GM21528 (cell line): ENCODE results near the gene BCAS4.

Source experiments
- ATAC-seq: cut with Tn5 transposase; IDR thresholded peaks from one replicate; pipeline ENCODE4 v1.9.1; 2021; ENCODE audit warnings: mild to moderate bottlenecking, moderate library complexity; ENCODE audit not compliant: unreplicated experiment, low FRiP score

The BCAS4 gene

DNA sequence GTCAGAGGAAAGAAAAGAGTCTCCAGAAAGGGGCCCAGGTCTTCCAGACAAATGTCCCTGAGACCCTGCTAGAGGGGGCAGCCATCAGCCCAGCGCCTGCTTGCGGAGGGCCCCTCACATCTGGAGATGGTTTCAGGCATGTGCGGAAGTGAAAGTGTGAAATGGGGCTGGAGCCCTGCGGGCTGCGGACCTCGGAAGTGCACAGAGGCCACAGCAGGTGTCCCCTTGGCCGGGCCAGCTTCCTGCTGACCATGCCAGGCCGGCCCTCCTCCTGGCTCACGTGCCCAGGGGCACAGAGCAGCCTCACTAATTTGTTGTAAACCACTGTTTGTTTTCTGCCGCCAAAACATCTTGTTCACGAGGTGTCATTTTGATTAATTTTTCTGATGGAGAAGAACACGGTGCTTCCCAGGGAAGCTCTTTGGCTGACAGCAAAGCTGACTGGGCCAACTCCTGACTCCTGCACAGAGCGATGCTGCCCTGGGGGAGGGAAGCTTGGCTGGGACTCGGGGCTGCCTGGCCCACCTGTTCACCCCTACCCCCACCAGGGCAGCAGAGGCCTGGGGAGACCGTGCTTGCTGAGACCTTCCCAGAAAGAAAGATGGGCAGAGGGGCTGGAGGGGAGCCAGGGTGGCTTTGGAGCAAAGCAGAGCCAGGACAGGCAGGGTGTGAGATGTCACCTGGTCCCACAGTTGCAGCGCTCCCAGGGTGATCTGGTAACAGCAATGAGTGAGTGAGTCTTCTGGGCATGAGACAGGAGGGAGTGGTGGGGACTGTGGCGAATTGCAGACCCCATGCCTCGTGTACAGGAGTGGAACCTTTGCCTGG is 54.2 kb downstream of the BCAS4 start:
- ATAC-seq = no peak

DNA sequence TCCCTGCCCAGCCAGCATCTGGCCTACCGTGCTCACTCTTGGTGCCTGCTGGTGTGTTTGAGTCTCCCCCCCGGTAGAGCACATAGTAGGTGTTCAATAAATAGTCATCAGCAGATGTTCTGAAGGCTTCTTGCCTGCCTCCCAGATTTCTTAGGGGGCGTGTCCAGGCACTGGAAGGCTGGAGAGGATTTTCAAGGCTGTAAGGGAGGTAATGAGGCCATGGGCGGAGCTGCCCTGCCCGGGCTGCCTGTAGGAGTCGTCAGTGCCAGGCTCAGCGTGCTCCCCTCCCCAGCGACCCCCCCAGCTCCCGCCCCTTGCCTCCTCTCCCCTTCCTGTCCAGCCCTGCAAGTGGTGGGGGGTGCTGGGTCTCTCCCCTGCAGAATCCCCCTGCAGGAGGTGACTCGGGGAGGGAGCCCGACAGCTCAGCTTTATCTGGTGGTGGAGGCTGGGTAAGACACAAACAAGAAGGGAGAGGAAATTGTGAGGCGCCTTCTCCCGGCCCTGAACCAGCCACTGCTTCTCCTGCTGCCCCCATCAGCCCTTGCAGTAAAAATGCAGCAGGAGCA is 55.9 kb downstream of the BCAS4 start:
- no peak for ATAC-seq

DNA sequence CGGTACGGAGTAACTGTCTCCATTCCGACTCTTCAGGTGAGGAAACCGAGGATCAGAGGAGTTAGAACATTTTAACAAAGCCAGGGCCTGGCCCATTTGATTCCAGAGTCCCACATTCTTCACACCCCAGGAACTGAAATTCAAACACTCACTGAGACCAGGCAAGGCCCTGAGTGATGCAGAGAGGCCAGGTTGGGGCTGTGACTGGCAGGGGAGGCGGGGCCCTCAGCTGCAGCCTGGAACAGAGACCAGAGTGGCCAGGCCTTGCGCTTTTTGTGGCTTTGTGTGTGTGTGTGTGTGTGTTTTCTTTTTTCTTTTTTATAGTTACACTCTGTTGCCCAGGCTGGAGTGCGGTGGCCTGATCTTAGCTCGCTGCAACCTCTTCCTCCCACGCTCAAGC is 57.2 kb downstream of the BCAS4 start:
- ATAC-seq = no peak

DNA sequence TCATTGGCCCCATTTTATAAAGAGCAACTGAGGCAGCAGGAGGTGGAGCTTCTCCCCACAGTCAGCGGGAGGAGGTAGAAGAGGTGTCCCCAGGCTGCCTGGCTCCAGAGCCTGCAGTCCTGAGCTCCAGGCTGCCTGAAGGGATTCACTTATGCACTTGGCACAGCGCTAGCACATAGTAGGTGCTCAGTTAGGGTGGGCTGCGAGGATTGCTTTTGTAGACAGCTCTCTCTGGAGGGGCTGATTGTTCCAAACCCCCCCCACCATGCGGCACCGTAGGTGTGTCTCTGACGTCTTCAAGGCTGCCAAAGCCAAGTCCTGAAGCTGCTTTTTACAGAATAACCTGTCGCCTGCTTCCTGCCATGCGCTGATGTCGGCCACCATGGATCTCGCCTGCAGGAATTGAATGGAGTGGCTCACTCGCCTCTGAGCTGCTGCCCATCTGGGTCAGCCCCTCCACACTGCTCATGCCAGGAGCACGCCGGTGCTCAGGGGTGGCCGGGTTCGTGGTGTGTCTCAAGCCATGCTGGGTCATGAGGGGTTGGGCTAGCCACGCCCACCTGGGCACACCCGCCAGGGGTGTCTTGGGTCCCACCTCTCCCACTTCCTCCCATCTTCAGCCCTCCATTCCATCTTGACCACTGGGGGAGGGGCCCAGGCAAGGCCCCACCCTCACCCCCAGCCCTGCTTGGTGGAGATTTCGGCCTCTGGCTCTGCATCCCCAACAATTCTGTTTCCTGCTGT is 59.8 kb downstream of the BCAS4 start:
- no peak for ATAC-seq

DNA sequence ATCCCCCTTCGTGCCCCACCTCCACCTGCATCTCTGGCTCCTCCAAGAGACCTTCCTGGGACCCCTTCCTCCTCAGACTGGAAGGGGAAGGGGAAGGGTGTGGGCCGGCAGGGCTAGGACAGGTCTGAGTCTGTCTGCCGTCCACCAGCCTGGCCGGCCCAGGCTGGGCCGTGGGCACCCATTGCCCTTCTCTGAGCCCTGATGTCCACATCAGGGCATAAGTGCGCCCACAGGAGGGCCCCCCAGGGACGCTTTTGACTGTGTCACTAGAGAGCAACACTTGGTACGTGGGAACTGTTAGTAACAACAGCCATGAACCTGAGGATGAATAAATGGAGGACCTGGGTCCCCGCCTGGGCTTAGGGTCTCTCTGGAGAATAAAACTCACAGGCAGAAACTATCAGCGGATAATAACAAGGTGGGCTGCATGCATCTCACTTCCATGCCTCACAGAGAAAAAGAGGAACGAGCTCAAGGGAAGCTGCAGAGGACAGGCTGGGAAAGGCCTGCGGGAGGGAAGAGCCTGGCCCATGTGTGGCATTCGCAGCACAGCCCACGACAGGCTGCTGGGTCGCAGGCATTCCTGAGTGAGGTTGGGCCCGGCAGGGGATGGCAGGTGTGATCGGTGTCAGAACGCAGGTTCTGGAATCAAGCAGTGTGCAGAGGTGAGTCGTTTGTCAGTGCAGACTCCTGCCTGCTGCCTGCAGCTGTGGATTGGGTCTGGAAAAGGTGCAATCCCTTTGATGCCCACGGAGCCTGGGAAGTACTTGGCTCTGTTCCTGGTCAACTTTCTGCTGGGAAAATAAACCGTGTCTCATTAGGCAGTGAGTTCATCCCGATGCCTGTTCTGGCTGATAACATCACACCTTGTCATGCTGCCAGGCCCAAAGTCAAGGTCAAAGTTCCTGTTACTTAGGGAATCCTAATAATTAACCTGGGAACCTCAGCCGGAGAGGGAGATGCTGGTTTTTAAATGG is 60.9 kb downstream of the BCAS4 start:
- ATAC-seq = no peak

DNA sequence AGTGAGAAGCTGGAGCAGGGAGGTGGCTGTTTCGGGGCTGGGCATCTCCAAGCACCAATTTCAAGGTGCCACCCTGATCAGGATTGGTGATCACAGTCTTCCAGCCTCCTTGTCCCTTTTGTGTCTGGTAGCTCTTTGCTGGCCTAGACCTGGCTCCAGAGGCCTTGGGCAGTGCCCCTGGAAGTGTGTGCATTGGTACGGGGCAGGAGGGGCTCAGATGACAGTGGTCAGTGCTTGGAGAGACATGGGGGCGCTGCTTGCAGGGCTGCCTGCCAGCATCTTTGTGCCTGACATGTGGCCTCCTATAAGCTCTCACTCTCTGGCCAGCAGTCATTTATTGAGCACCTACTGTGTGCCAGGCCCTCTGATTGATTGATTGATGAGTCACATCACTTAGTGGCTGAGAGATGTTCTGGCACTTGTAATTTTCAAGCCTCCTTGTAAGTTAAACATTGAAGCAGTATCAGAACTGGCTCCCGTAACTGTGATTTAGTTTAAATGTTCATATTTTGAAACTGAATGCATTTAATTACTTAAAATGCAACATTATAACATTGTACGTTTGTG is 61.7 kb downstream of the BCAS4 start:
- no peak for ATAC-seq

DNA sequence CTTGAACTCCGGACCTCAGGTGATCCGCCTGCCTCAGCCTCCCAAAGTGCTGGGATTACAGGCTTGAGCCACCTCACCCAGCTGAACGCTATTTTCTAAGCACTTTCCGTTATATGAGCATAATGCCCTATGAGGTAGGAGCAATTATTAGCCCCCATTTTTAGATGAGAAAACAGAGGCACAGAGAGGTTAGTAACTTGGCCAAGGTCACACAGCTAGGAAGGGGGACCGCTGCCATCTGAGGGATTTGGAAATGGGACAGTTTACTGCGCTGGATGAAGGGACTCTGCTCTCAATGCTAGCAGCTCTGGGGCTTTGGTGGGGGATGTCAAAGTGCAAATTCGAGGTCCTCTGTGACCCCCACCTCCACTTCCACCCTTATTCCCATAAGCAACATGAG is 62.5 kb downstream of the BCAS4 start:
- no peak for ATAC-seq

DNA sequence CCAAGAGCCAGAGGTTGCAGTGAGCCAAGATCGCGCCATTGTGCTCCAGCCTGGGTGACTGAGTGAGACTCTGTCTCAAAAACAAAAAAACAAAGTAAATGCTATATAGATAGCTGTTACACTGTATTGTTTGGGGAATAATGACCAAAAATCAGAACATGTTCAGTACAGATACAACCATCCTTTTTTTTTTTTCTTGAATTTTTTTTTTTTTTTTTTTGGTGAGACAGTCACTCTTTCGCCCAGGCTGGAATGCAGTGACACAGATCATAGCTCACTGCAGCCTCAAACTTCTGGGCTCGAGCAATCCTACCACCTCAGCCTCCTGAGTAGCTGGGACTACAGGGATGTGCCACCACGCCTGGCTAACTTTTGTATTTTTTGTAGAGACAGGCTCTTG is 63.7 kb downstream of the BCAS4 start:
- ATAC-seq = no peak

DNA sequence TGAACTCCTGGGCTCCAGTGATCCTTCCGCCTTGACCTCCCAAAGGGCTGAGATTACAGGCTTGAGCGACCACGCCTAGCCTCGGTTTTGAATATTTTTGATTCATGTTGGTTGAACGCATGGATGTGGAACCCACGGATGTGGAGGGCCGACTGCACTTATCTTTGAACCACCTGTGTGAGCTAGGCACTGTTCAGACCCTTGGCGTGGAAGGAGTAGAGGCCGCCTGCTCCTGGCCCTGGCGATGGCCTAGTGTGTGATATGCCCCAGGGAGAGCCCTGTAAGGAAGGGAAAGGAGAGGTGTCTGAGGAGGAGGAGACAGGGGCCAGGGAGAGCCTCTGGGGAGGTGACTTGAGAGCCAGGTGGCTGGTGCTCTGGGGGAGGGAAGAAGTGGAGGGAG is 64.3 kb downstream of the BCAS4 start:
- no peak for ATAC-seq

DNA sequence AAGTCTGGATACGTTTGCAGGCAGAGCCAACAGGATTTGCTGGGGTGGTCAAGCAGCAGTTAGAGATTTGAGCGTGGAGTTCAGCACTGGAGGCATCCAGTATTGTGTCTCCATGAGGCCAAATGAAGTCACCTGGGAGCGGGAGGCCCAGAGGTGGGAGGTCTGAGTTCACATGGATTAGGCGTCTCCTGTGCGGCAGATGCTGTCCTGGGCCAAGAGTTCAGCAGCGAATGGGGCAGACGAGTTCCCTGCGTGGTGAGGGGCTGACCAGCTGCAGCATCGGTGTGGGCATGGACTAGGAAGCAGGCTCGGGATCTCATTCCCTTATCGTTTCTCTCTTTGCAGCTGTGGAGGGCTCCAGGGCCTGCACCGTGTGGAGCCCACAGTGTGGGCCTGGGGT is 66.2 kb downstream of the BCAS4 start:
- ATAC-seq = no peak

DNA sequence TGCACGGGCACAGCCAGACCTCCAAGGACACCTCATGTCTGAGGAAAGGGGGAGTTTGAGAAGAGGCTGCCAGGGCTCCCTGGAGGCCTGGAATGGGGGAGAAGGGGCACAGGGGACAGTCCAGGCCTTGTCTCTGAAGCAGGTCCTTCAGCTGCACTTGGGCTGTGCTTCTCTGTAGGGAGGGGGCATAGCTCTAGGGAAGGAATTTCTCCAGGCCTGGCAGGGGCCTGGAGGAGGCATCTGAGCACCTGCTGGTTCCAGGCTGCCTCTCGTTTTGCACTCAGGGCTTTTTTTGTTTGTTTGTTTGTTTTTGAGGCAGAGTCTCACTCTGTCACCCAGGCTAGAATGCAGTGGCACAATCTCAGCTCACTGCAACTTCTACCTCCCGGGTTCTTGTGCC is 67.7 kb downstream of the BCAS4 start:
- no peak for ATAC-seq

DNA sequence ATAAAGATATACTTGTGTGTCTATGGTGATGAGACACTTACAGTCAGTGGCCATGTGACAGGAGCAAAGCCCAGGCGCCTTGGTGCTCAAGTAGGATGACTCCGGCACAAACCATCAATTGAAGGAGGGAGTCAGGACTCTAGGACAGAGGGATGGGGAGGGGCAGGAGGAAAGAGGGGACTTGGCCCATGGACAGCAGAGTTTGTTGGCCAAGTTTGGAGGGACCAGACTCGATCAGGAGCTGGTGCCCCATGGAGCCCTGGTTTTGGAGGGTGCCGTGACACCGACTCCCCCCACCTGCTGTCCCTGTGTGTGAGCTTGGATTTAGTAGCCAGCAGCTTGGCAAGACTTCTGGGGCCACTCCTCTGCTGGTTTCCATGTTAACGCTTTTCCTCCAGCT is 70.3 kb downstream of the BCAS4 start:
- ATAC-seq = no peak

DNA sequence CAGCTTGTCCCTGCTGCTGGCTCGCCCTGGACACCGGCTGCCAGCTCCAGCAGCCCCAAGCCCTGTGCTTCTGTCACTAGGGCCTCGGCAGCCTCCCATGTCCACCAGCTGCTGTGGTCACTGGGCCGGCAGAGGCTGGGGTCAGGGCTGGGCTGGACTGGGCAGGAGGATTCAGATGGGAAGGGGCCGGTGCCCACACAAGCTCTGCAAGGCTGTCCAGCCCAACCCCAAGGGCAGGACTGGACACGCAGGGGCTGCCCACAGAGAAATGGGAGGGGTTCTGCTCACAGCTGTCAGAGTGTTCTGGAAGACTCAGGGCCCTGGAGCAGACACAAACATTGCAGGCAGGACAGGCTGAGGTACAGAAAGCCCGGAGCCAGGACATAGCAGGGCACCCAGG is 70.7 kb downstream of the BCAS4 start:
- ATAC-seq = no peak

DNA sequence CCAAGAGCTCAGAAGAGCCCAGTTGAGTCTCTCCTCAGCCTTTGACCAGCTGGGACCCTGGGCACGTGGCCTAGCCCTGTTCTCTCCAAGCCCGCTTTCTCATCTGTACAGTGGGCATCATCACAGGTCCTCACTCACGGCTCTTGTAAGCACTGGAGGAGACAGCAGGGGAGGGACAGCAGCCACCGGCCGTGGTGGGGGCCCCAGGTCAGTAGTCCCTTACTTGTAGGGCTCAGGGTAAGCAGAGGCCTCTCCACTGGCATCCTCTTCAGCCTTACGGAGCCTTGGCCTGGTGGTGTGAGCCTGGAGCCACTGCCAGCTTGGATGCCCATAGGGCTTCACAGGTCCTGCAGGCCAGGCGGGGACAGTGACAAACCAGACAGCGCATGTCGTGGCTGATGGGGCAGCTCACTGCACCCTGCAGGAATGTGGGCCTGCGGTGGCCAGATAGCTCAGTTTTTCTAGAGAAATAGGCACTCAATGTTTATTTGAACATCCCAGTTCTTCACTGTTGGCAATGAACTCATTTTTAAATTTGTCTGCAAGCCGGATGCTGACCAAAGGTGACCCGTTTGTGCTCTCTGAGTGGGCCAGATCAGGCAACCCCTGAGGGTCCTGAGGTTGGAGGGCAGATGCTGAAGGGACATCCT is 71.3 kb downstream of the BCAS4 start:
- no peak for ATAC-seq

DNA sequence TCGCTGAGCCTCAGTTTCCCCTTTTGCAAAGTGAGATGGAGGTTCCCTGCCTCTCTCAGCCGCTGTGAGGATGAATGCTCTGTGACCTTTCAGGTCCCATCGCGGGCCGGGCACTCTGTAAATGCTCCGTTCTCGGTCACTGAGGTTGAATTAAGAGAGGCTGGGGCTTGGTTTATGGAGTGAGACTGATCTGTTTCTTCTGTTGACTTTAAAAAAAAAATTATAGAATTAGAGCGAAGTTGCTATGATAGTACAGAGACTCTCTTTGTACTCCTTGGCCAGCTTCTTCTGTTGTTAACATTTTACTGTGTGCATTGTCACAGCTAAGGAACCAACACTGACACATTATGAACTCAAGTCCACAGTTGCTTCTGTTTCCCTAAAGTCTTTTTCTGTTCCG is 72.0 kb downstream of the BCAS4 start:
- ATAC-seq = no peak

DNA sequence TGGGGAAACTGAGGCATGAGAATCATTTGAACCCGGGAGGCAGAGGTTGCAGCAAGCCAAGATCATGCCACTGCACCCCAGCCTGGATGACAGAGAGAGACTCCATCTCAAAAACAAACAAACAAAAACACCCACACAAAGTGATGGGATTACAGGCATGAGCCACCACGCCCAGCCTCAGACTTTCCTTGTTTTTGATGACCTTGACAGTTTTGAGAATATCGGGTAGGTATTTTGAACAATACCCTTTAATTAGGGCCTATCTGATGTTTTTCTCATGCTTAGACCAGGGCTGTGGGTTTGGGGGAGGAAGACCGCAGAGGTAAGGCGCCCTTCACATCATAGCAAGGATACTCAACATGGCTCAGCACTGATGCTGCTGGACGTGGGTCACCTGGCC is 72.9 kb downstream of the BCAS4 start:
- ATAC-seq = no peak

DNA sequence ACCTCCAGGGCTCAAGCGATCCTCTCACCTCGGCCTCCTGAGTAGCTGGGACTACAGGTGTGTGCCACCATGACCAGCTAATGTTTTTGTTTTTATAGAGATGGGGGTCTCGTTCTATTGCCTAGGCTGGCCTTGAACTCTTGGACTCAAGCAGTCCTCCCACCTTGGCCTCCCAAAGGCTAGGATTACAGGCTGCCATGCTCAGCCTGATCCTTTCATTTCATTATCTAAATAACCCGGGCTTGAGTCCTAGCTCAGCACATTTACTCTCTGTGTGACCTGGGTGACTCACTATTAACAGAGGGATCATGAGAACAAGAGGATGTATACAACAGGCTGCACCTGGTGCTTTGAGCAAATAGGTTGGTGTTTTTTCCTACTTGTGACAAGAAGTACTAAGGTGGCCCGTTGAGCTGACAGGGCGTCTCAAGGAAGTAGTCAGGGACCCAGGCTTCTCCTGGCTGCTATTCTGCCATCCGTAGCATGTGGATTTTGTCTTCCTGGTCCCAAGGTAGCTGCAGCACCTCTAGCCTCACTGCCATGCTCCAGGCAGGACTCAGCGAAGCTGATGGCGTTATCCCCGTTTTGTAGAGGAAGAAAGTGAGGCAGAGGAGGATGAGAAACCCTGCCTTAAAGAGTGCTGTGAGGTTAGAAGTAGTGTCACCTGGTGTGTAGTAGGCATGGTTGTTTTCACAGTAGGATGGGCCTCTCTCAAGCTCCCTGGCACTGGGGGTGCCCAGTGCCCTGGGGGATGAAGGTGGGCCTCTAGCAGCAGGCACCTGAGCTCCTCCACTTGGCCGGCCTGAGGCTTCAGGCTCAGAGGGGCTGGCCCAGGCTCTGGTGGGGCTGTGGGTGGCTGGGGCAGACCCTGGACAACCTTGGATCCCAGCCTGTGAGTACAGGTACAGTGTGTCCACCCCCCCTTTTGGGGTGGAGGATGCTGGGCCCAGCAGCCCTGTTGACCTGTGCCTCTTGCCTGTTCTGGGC is 73.9 kb downstream of the BCAS4 start:
- no peak for ATAC-seq

DNA sequence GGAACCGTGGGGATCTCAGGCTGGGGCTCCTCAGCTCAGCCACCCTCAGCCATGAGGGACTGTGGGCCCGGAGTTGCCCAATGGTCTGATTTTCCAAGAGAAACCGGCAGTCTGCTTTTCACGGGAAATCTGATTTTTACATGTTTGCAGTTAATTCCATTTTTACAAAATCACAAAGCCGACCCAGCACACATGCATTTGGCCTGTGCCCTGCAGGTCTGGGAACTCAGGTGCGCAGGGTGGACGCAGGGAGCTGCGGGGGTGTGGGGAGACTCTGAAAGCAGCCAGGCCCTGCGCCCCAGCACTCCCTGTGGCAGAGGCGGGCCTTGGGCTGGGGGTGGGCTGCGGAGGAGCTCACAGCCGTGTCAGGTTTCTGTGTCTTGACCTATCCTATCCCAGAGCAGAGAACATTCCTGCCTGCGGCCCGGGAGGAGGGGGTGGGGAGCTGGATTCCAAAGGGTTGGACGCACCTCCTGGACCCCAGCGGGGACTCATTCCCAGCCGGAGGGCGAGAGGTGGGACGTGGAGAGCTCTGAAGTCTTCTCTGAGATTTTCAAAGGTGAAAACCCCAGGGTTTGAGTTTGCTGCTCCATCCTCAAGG is 75.8 kb downstream of the BCAS4 start:
- ATAC-seq = no peak
